SK-N-MC (cell line): ENCODE results near the gene PRDM5.
A peak's percentile ranks its signal among the peaks of the same experiment; 100 is the strongest.

Experiments used
- DNase-seq: peaks from one replicate; pipeline ENCODE4 v3.0.0-alpha.2; 2011; ENCODE audit warnings: low read depth, low spot score
- H3K27ac ChIP-seq: fragments of 200-600 bp; sonication (generic); 2 replicates; pipeline ENCODE4 v1.5.1; 2016; ENCODE audit warnings: mixed run types
- H3K36me3 ChIP-seq: fragments of 200-600 bp; sonication (generic); 2 replicates; pipeline ENCODE4 v1.6.1; 2017; ENCODE audit warnings: antibody characterized with exemption, low read length, mixed read lengths; ENCODE audit not compliant: insufficient read depth
- H3K4me3 ChIP-seq: fragments of 200-600 bp; sonication (generic); 2 replicates; pipeline ENCODE4 v1.5.1; 2016
- H3K9ac ChIP-seq: fragments of 200-600 bp; sonication (generic); 2 replicates; pipeline ENCODE4 v1.8.0; 2017; ENCODE audit warnings: mixed run types, mixed read lengths; ENCODE audit not compliant: insufficient read length
- H3K9me3 ChIP-seq: fragments of 200-600 bp; sonication (generic); 2 replicates; pipeline ENCODE4 v1.6.1; 2017; ENCODE audit warnings: low read depth, mild to moderate bottlenecking, antibody characterized with exemption, low read length, moderate library complexity, mixed read lengths
- EZH2 ChIP-seq: fragments of 200-600 bp; sonication (generic); IDR thresholded peaks from one replicate; pipeline ENCODE4 v1.6.1; 2017; ENCODE audit warnings: antibody characterized with exemption
- FOXP2 ChIP-seq: optimal IDR thresholded peaks from 2 replicates; pipeline ENCODE3; 2011; ENCODE audit warnings: mild to moderate bottlenecking, moderate library complexity; ENCODE audit not compliant: insufficient read depth; ENCODE audit errors: extremely low read length, control extremely low read depth
- POLR2AphosphoS5 ChIP-seq: IDR thresholded peaks from 2 replicates; pipeline ENCODE4 v1.6.1; 2012; ENCODE audit warnings: mild to moderate bottlenecking, low read depth, low read length, borderline replicate concordance

Gene PRDM5

GRCh38 chr4:120939693-120940092, 17.2 kb upstream of the PRDM5 start:
- Histone ChIP-seq H3K27ac (no peak overlapping the region), H3K36me3 (no peaks in the 10 kb centered on the region), H3K9me3 (no peaks in the 10 kb centered on the region), H3K9ac (no peak overlapping the region), H3K4me3 (no peak overlapping the region)
- TF ChIP-seq POLR2AphosphoS5 (no peak), FOXP2 (no peak), EZH2 (no peak)
- no peak for DNase-seq

- H3K4me3 ChIP-seq: no peak overlapping the region
- no peaks in the 10 kb centered on the region for H3K9me3 ChIP-seq
- TF ChIP-seq POLR2AphosphoS5 (no peak), EZH2 (no peak), FOXP2 (no peak)
- no peak overlapping the region for H3K27ac ChIP-seq
- H3K9ac ChIP-seq: no peak overlapping the region
- no peak for DNase-seq
- no peaks in the 10 kb centered on the region for H3K36me3 ChIP-seq
Measured at GRCh38 chr4:120929847-120930246, 7.3 kb upstream of the PRDM5 start.

DNA sequence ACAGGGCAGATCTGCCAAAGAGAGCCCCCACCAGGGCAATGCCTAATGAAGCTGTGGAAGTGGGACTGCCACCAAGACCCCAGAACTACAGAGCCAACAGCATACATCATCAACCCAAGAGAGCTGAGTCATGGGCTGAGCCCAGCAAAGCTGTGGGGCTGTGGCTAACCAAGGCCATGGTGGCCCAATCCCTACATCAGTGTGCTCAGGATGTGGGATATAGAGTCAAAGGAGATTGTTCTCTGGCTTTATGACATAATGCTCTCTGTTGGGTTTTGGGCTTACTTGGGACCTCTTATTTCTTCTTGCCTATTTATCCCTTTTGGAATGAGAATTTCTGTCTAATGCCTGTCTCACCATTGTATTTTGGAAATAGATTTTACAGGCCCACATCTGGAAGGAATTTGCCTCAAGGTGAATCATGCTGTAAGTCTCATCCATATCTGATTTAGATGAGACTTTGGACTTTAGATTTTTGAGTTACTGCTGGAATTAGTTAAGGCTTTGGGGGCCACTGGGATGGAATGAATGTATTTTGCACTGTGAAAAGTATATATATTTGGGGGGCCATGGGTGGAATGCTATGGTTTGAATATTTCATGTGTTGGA, 5.4 kb upstream of the PRDM5 start:
- H3K27ac ChIP-seq: no peak overlapping the region
- DNase-seq: no peak
- no peak for TF ChIP-seq FOXP2
- TF ChIP-seq EZH2: no peak
- TF ChIP-seq POLR2AphosphoS5: no peak
- H3K4me3 ChIP-seq: no peak overlapping the region
- no peak overlapping the region for H3K9ac ChIP-seq
- H3K9me3 ChIP-seq: no peaks in the 10 kb centered on the region
- H3K36me3 ChIP-seq: no peaks in the 10 kb centered on the region

GRCh38 chr4:120926358-120927025, 4.0 kb upstream of the PRDM5 start:
- DNase-seq: no peak
- H3K27ac ChIP-seq: no peak overlapping the region
- H3K4me3 ChIP-seq: no peak overlapping the region
- no peaks in the 10 kb centered on the region for H3K9me3 ChIP-seq
- no peak overlapping the region for H3K9ac ChIP-seq
- no peak for TF ChIP-seq FOXP2
- TF ChIP-seq POLR2AphosphoS5: no peak
- no peaks in the 10 kb centered on the region for H3K36me3 ChIP-seq

DNA sequence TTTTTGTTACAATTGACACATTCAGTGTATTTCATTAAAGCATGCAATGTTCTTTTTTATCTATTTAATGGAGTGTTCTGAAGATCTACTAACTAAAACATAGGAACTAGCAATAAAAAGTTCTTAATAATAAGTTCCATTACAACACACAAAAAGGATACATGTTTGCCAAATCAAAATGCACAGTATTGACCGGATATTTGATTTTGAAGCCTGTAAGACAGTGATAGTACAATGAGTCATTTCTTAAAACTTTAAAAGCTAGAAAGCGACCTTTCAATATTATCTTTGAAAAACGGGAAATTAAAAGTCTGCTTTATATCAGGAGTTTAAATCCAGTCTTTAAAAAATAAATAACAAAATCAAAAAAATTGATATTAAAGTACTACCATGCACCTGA, 2.4 kb upstream of the PRDM5 start:
- H3K27ac ChIP-seq: no peak overlapping the region
- no peaks in the 10 kb centered on the region for H3K9me3 ChIP-seq
- no peak for DNase-seq
- TF ChIP-seq POLR2AphosphoS5 (no peak), EZH2 (no peak), FOXP2 (no peak)
- H3K4me3 ChIP-seq: no peak overlapping the region
- H3K9ac ChIP-seq: no peak overlapping the region
- no peaks in the 10 kb centered on the region for H3K36me3 ChIP-seq

GRCh38 chr4:120923207-120923522, 639 bp upstream of the PRDM5 start:
- no peak for TF ChIP-seq FOXP2
- no peak for TF ChIP-seq EZH2
- no peak for TF ChIP-seq POLR2AphosphoS5
- no peak overlapping the region for H3K27ac ChIP-seq
- H3K4me3 ChIP-seq: peak overlapping the region; percentile 87
- H3K9me3 ChIP-seq: no peaks in the 10 kb centered on the region
- no peak overlapping the region for H3K9ac ChIP-seq
- DNase-seq: no peak
- no peaks in the 10 kb centered on the region for H3K36me3 ChIP-seq

- H3K4me3 ChIP-seq: peak overlapping the region; percentile 87
- H3K36me3 ChIP-seq: no peaks in the 10 kb centered on the region
- DNase-seq: no peak
- peak overlapping the region; percentile 69 for H3K9ac ChIP-seq
- H3K9me3 ChIP-seq: no peaks in the 10 kb centered on the region
- no peak overlapping the region for H3K27ac ChIP-seq
- TF ChIP-seq POLR2AphosphoS5 (no peak), EZH2 (no peak)
Measured at GRCh38 chr4:120921456-120922380, 808 bp downstream of the PRDM5 start.

DNA sequence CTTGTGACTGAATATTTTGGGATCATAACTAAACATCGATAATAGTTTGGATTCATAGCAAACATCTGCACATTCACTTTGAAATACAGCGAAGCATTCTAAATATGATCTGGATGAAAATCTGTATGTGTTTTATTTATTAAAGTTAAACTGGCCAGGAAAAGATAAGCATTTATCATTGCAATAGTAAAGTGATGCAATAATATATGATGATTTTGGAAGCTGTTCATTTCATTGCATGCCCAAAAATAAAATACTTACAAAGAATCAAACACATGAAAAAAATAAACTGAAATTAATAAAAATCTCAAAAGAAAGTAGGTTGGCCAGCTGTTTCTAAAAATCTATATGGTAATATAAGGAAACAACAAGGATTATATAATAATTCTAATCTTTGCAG, 1.9 kb downstream of the PRDM5 start:
- H3K9me3 ChIP-seq: no peaks in the 10 kb centered on the region
- H3K9ac ChIP-seq: no peak overlapping the region
- H3K27ac ChIP-seq: no peak overlapping the region; the same call in 1 of the 2 replicates
- DNase-seq: no peak
- no peaks in the 10 kb centered on the region for H3K36me3 ChIP-seq
- TF ChIP-seq EZH2 (no peak), POLR2AphosphoS5 (no peak), FOXP2 (no peak)
- H3K4me3 ChIP-seq: no peak overlapping the region
